Testis (tissue), 3 donors: ENCODE measurements around the gene TTC28. TPM values are rescaled to one million over a fixed set of nuclear protein-coding genes. Genes with fewer than 3 reads are reported as not detected.
"Not testable (repeated sequence)": the region's sequence is repeated elsewhere in the genome, so short reads cannot be mapped to it uniquely, and the experiment has no call there.

Source experiments
- DNase-seq: peaks from one replicate; pipeline ENCODE4 v3.0.0-alpha.2; 2019
- H3K27ac ChIP-seq, 2 donors: fragments of 200-600 bp; sonication (generic); one replicate each; pipeline ENCODE4 v1.5.1; 2019
- H3K27me3 ChIP-seq: fragments of 200-600 bp; sonication (generic); one replicate; pipeline ENCODE4 v1.5.1; 2019
- H3K36me3 ChIP-seq: fragments of 200-600 bp; sonication (generic); one replicate; pipeline ENCODE4 v1.5.1; 2017; ENCODE audit warnings: low read depth; ENCODE audit errors: missing control alignments
- H3K4me1 ChIP-seq: fragments of 200-600 bp; sonication (generic); one replicate; pipeline ENCODE4 v1.5.1; 2019
- H3K4me3 ChIP-seq, 2 donors: fragments of 200-600 bp; sonication (generic); one replicate each; pipeline ENCODE4 v1.5.1; 2017 to 2019
- H3K9me3 ChIP-seq: fragments of 200-600 bp; sonication (generic); one replicate; pipeline ENCODE4 v1.5.1; 2017
- POLR2A ChIP-seq: fragments of 450-650 bp; IDR thresholded peaks from one replicate; pipeline ENCODE4 v1.6.1; 2017; ENCODE audit warnings: antibody characterized with exemption, mild to moderate bottlenecking, moderate library complexity
- WGBS, 2 donors: methylation state at CpG; one replicate each; pipeline ENCODE4 v1.1.5; 2018; 5-methylcytosine and 5-hydroxymethylcytosine counted together
- intact Hi-C: fragments of 100-400 bp; cut with DNase I; formaldehyde crosslinking; loops from one replicate; pipeline ENCODE4 v1.15.1; 2023; ENCODE audit warnings: low total_unique reads
- polyA plus RNA-seq: library from polyadenylated mRNA; stranded (reverse); fragments of 350-450 nt; fragmentation: Illumina TruSeq; extraction: RNeasy Lipid Tissue Mini Kit (QIAGEN cat#74804); gene quantifications from one replicate; pipeline ENCODE4 v1.2.3, GENCODE V29; 2014; ENCODE audit warnings: low read depth, low replicate concordance; ENCODE audit not compliant: insufficient read depth
- total RNA-seq, 2 donors: library from RNA; depleted of rRNA; stranded (reverse); fragments of >200 nt; gene quantifications; one replicate each; pipeline ENCODE4 v1.2.3, GENCODE V29; 2016
- TF ChIP-seq, protein P1 (sequence below), 3 experiments: fragments of 450-650 bp in 2 of 3; fragments of 200-600 bp in 1 of 3; sonication (generic) in 1 of 3; IDR thresholded peaks; one replicate each; pipeline ENCODE4 v1.5.1; 2016 to 2019; ENCODE audit warnings: antibody characterized with exemption in 3 of 3, mild to moderate bottlenecking in 2 of 3, moderate library complexity in 1 of 3

TTC28 gene
- total and polyA plus RNA-seq, 3 donors from 2014 or later = 29.4 to 121 (median 75.5) TPM

DNA sequence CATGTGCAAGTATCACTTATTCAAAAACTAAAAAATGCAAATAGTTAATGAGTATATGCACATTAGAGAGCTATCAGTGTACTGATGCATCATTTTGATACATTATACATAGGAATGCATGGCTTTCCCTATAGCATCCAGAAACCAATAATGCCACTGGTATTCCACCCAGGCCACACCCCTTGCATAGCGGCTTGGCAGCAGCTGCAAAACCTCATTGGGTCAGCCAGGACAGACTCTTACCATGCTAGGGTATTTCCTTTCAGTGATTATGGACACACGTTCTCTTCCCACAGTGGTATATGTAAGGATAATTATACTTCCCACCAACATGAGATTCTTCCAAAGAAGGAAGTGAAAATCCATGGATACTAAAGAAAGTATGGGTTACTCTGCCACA is 614.7 kb downstream of the TTC28 start:
- no peak for TF ChIP-seq POLR2A
- TF ChIP-seq, protein P1, sequence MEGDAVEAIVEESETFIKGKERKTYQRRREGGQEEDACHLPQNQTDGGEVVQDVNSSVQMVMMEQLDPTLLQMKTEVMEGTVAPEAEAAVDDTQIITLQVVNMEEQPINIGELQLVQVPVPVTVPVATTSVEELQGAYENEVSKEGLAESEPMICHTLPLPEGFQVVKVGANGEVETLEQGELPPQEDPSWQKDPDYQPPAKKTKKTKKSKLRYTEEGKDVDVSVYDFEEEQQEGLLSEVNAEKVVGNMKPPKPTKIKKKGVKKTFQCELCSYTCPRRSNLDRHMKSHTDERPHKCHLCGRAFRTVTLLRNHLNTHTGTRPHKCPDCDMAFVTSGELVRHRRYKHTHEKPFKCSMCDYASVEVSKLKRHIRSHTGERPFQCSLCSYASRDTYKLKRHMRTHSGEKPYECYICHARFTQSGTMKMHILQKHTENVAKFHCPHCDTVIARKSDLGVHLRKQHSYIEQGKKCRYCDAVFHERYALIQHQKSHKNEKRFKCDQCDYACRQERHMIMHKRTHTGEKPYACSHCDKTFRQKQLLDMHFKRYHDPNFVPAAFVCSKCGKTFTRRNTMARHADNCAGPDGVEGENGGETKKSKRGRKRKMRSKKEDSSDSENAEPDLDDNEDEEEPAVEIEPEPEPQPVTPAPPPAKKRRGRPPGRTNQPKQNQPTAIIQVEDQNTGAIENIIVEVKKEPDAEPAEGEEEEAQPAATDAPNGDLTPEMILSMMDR (IDR thresholded peaks at IDR 0.05) = no peak
- H3K4me1 ChIP-seq = no peaks in the 10 kb centered on the region
- H3K36me3 ChIP-seq = no peaks in the 10 kb centered on the region
- no peak overlapping the region for H3K27ac ChIP-seq
- no peak for DNase-seq
- H3K4me3 ChIP-seq = no peak overlapping the region
- no peaks in the 10 kb centered on the region for H3K27me3 ChIP-seq
- intact Hi-C loops = no loop called here
- no peaks in the 10 kb centered on the region for H3K9me3 ChIP-seq
- WGBS, 2 donors = 87 to 96% methylated on average over 2 of the region's 2 CpGs

DNA sequence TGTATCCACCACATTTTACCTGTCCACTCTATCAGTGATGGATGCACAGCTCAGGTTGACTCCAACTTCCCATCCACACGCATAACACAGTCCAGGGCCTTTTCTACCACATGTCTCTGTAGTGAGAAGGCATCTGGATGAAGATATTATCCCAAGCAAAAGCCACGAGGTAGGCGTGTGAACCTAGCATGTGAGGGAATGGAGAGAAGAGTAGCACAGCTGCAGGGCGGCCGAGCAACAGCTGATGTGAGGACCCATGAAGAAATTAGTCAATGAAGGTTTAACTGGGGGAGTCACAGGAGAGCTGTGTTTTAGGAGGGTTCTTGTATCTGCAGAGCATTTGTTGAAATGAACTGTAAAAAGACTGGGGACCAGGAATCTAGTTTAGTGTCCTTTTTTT is 616.0 kb downstream of the TTC28 start:
- no peak for DNase-seq
- intact Hi-C loops = no loop called here
- WGBS, 2 donors = 94 to 97% methylated on average over 5 of the region's 5 CpGs

DNA sequence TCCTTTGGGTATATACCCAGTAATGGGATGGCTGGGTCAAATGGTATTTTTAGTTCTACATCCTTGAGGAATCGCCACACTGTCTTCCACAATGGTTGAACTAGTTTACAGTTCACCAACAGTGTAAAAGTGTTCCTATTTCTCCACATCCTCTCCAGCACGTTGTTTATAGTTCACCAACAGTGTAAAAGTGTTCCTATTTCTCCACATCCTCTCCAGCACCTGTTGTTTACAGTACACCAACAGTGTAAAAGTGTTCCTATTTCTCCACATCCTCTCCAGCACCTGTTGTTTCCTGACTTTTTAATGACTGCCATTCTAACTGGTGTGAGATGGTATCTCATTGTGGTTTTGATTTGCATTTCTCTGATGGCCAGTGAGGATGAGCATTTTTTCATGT is 619.0 kb downstream of the TTC28 start:
- intact Hi-C loops, H3K4me3 ChIP-seq, H3K36me3 ChIP-seq, H3K27me3 ChIP-seq, H3K4me1 ChIP-seq, H3K9me3 ChIP-seq, H3K27ac ChIP-seq, DNase-seq: not testable (repeated sequence)
- 86 to 93% methylated on average over 2 of the region's 2 CpGs for WGBS, 2 donors

More for the DNA sequence above, 616.0 kb downstream of the TTC28 start:
- Histone ChIP-seq H3K27me3 (no peaks in the 10 kb centered on the region), H3K4me1 (no peaks in the 10 kb centered on the region), H3K36me3 (no peaks in the 10 kb centered on the region), H3K4me3 (no peak overlapping the region), H3K27ac (no peak overlapping the region), H3K9me3 (no peaks in the 10 kb centered on the region)
- TF ChIP-seq POLR2A = no peak
- TF ChIP-seq, protein P1 (IDR thresholded peaks at IDR 0.05) = no peak

DNA sequence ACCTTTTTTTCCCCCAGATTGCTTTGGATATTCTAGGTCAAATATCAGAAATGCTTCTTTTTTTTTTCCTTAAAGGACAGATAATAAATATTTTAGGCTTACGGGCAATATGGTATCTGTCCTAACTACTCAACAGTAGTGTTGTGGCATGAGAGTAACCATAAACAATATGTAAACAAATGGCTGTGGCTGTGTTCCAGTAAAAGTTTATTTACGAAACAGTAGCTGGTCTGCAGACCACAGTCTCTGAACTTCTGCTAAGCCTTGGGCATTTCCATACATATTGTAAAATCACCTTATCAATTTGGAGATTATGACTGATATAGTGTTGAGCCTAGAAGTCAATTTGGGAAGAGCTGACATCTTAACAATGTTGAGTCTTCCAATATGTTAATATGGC is 621.6 kb downstream of the TTC28 start:
- H3K36me3 ChIP-seq = no peaks in the 10 kb centered on the region
- intact Hi-C loops = no loop called here
- no peaks in the 10 kb centered on the region for H3K27me3 ChIP-seq
- no peak for DNase-seq
- no peaks in the 10 kb centered on the region for H3K4me1 ChIP-seq
- H3K4me3 ChIP-seq = no peak overlapping the region
- no peak for TF ChIP-seq POLR2A
- TF ChIP-seq, protein P1 (IDR thresholded peaks at IDR 0.05) = no peak
- H3K27ac ChIP-seq = no peak overlapping the region
- 94 to 98% methylated on average over 2 of the region's 2 CpGs for WGBS, 2 donors
- H3K9me3 ChIP-seq = no peaks in the 10 kb centered on the region

DNA sequence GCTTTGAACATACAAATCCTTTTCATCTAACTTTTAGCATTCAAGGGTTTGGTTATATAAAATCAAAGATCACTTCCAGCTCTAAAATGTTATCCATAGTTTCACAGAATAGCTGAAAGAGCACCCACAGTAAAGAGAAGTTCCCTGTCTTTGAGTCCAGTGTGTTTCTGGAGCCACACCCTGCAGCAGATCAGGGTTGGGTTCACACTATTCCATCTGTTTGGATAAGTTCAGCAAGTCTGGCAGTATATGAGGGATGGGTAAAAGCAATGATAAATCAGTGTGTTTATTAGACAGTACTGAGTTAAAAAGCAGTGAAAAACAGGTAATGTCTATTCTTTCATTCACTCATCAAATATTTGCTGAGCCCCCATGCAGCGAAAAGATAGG is 624.8 kb downstream of the TTC28 start:
- Histone ChIP-seq H3K36me3 (no peaks in the 10 kb centered on the region), H3K4me1 (no peaks in the 10 kb centered on the region), H3K27me3 (no peaks in the 10 kb centered on the region), H3K27ac (no peak overlapping the region), H3K9me3 (no peaks in the 10 kb centered on the region), H3K4me3 (no peak overlapping the region)
- no peak for DNase-seq
- intact Hi-C loops = no loop called here
- no peak for TF ChIP-seq POLR2A
- TF ChIP-seq, protein P1 (IDR thresholded peaks at IDR 0.05) = no peak
- 95 to 100% methylated on average over 1 of the region's 1 CpG for WGBS, 2 donors
